ENCODE measurements around the gene PTPN5. TPM values are rescaled to one million over a fixed set of nuclear protein-coding genes. Genes with fewer than 3 reads are reported as not detected.

Gene PTPN5
- total RNA-seq, 4 donors from 2014 or later, result 0.44 to 1.1 (median 0.56) TPM; not detected in 1

DNA sequence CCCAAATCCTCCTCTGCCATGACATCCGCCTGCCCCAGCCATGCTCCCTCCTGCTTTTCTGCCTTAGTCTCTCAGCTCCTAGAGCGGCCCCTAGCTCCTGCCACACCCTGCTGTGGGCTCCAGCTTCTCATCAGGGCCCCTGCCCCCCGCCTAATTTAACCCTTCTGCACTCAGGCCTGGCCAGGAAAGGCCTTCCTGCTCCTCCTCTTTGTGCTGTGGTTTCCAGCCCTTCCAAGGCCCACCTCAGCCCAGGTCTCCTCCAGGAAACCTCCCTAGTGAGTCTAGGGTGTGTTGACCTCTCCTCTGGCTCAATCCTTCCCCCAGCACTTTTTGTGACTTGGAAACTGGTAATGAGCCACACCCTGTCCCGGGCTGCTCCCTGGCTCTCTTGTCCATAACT is 11.3 kb downstream of the PTPN5 start:
- Histone ChIP-seq H3K36me3 (no peaks in the 10 kb centered on the region), H3K9me3 (no peaks in the 10 kb centered on the region), H3K27me3 (no peaks in the 10 kb centered on the region), H3K4me1 (no peaks in the 10 kb centered on the region), H3K27ac (no peak overlapping the region), H3K4me3 (replicated peaks in 1 of 3) (no peak overlapping the region)
- no peak for DNase-seq
- intact Hi-C loops (cut with DNase I), result no loop called here
- 63 to 65% methylated on average over 4 of the region's 4 CpGs for WGBS, 2 donors
- TF ChIP-seq POLR2A (IDR thresholded peaks at IDR 0.05), result no peak
- TF ChIP-seq, protein P1, sequence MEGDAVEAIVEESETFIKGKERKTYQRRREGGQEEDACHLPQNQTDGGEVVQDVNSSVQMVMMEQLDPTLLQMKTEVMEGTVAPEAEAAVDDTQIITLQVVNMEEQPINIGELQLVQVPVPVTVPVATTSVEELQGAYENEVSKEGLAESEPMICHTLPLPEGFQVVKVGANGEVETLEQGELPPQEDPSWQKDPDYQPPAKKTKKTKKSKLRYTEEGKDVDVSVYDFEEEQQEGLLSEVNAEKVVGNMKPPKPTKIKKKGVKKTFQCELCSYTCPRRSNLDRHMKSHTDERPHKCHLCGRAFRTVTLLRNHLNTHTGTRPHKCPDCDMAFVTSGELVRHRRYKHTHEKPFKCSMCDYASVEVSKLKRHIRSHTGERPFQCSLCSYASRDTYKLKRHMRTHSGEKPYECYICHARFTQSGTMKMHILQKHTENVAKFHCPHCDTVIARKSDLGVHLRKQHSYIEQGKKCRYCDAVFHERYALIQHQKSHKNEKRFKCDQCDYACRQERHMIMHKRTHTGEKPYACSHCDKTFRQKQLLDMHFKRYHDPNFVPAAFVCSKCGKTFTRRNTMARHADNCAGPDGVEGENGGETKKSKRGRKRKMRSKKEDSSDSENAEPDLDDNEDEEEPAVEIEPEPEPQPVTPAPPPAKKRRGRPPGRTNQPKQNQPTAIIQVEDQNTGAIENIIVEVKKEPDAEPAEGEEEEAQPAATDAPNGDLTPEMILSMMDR (IDR thresholded peaks at IDR 0.05), result no peak

DNA sequence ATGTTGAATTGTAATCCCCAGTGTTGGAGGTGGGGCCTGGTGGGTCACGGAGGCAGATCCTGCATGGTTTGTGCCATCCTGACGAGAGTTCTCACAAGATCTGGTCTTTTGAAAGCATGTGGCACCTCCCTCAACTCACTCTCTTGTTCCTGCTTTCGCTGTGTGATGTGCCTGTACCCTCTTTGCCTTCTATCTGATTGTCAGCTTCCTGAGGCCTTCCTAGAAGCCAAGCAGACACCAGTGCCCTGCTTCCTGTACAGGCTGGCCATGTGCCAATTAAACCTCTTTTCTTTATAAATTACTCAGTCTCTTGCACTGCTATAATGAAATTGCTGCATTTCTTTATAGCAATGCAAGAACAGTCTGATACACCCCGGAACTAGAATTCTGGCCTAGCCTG is 13.1 kb downstream of the PTPN5 start:
- no peak for DNase-seq
- H3K27me3 ChIP-seq, result no peaks in the 10 kb centered on the region
- 88 to 95% methylated on average over 4 of the region's 4 CpGs for WGBS, 2 donors
- H3K9me3 ChIP-seq, result no peaks in the 10 kb centered on the region
- no peaks in the 10 kb centered on the region for H3K36me3 ChIP-seq
- no peak for TF ChIP-seq POLR2A (IDR thresholded peaks at IDR 0.05)
- TF ChIP-seq, protein P1 (IDR thresholded peaks at IDR 0.05), result no peak
- no peak overlapping the region for H3K4me3 ChIP-seq (replicated peaks in 1 of 3)
- no peaks in the 10 kb centered on the region for H3K4me1 ChIP-seq
- intact Hi-C loops (cut with DNase I), result no loop called here
- H3K27ac ChIP-seq, result no peak overlapping the region

DNA sequence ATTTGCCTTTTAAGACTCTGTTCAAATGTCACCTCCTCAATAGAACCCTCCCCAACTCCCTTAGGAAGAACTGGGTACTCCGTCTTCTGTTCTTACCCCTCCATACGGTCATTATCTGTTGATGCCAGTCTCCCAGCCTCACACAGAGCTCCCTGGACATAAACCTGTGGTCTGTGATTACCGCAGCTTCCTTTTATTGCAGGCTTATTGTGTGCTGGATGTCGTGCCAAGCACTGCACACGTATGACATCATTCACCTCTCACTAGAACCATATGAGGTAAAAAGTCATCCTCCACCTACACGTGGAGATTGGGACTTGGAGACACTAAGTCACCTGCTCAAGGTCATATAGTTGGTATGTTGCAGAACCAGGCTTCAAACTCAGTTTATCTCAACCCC is 15.3 kb downstream of the PTPN5 start:
- intact Hi-C loops (cut with DNase I), result no loop called here
- Histone ChIP-seq H3K9me3 (no peaks in the 10 kb centered on the region), H3K27ac (no peak overlapping the region), H3K4me3 (replicated peaks in 1 of 3) (no peak overlapping the region), H3K4me1 (no peaks in the 10 kb centered on the region), H3K36me3 (no peaks in the 10 kb centered on the region), H3K27me3 (no peaks in the 10 kb centered on the region)
- DNase-seq, result no peak
- TF ChIP-seq POLR2A (IDR thresholded peaks at IDR 0.05), result no peak
- 74 to 83% methylated on average over 6 of the region's 6 CpGs for WGBS, 2 donors

DNA sequence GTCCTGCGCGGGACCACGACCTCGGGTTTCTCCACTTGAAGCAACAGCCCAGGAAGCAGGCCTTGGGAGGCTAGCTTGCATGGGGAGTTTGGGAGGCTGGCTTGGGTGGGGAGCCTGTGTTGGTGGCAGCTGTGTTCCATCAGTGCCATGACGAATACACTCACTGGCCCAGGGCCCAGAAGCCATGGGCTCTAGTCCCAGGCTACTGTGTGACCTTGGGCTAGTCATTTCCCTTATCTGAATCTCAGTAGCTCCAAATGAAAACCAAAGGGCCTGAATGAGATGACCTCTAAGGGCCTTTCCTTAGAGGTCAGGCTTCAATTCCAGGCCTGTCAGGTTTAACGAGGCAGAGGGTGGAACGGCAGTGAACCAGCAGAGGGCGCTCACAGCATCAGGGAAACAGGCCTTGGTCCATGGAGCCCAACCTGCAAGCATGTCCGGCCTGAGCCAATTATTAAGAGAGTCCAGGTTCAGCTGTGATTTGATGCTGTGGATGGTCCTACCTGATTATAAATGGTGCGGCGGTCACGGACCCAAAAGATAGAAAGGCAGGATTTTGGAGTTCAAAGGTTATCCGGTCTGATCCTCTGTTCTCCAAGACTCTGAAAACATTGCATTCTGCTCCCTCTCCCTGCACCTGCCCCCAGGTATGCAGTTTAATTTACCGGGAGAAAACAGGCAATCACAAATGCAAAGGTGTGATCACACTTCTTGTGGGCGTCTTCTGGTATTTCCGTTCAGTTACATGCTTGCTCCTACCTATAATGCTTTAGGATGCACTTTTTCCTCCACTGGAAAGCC is 15.9 kb downstream of the PTPN5 start:
- Histone ChIP-seq H3K9me3 (no peaks in the 10 kb centered on the region), H3K27ac (no peak overlapping the region), H3K4me3 (replicated peaks in 1 of 3) (no peak overlapping the region), H3K4me1 (no peaks in the 10 kb centered on the region), H3K36me3 (no peaks in the 10 kb centered on the region), H3K27me3 (no peaks in the 10 kb centered on the region)
- intact Hi-C loops (cut with DNase I), result no loop called here
- peak; percentile 43 to 49 for DNase-seq
- no peak for TF ChIP-seq POLR2A (IDR thresholded peaks at IDR 0.05)
- TF ChIP-seq, protein P1 (IDR thresholded peaks at IDR 0.05), result peak in 4 of 6 experiments; percentile 7 to 53 (median 14)
- 47 to 48% methylated on average over 14 to 15 of the region's 16 CpGs for WGBS, 2 donors

DNA sequence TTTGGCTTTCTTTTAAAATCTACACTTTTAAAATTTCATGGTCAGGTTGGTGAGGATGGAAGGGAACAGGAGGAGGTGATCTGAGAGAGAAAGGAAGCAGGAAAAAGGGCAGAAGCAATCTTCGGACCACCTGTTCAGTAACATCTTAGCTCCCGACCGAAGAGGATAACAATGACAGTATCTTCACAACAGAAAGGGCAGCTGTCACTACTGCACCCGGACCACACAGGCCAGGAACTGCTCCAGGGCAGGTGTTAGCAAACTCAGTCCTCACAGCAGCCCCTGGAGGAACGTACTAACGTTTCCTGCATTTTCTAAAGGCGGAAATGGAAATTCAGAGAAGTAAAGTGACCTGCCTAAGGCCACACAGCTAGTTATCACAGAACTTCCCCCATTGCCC is 16.8 kb downstream of the PTPN5 start:
- no peaks in the 10 kb centered on the region for H3K4me1 ChIP-seq
- H3K4me3 ChIP-seq (replicated peaks in 1 of 3), result no peak overlapping the region
- no peak for DNase-seq
- TF ChIP-seq, protein P1 (IDR thresholded peaks at IDR 0.05), result no peak
- TF ChIP-seq POLR2A (IDR thresholded peaks at IDR 0.05), result no peak
- no peak overlapping the region for H3K27ac ChIP-seq
- WGBS, 2 donors, result 75 to 81% methylated on average over 7 of the region's 7 CpGs
- no peaks in the 10 kb centered on the region for H3K9me3 ChIP-seq
- H3K27me3 ChIP-seq, result no peaks in the 10 kb centered on the region
- H3K36me3 ChIP-seq, result no peaks in the 10 kb centered on the region
- intact Hi-C loops (cut with DNase I), result no loop called here
